GM21367 (cell line): Measurements from ENCODE around the gene PRDM2.
"Not testable (repeated sequence)": the region's sequence is repeated elsewhere in the genome, so short reads cannot be mapped to it uniquely, and the experiment has no call there.

Experiments used
- ATAC-seq: cut with Tn5 transposase; IDR thresholded peaks from one replicate; pipeline ENCODE4 v1.9.1; 2021; ENCODE audit not compliant: unreplicated experiment

The PRDM2 gene

GRCh38 chr1:13699936-13700520, at the start of gene PRDM2:
Gene PRDM2 (plus strand): TSS chr1:13700188. CDS start chr1:13715606, 15,418 bp downstream.
- peak; percentile 34 for ATAC-seq

- no peak for ATAC-seq
Observed at GRCh38 chr1:13651279-13651678, 48.7 kb upstream of the PRDM2 start.

GRCh38 chr1:13652238-13652637, 47.8 kb upstream of the PRDM2 start:
- ATAC-seq: no peak

DNA sequence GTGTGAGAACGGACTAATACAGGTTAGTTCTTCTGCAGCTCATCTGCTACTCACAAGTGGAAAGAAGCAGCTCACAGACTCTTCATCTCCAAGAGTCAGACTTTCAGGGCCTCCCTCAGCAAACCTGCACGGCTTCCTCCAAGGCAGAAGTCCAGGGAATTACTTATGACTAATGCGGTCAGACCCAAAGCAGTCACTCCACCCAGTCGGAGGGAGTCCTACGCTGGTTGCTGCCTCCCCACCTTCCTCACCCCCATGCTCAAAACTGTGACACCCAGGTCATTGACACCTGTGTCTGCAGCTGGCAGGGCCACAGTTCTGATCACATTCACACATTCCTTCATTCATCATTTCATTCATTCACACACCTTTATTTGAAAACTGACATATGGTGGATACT, 38.4 kb upstream of the PRDM2 start:
- no peak for ATAC-seq

GRCh38 chr1:13662493-13662892, 37.5 kb upstream of the PRDM2 start:
- no peak for ATAC-seq

DNA sequence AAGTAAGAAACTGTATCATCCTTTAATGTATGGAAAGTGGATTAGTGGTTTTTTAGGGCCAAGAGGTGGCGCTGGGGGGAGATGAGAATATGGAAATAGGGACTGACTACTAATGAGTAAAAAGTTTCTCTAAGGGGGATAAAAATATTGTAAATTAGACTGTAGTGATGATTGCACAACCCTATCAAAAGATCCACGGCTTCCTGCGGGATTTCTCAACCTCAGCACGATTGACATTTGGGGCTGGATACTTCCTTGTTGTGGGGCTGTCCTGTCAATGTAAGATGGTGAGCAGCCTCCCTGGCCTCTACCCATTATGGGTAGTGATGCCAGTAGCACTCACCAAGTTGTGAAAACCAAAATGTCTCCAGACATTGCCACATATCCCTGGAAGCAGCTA, 36.0 kb upstream of the PRDM2 start:
- ATAC-seq: no peak

DNA sequence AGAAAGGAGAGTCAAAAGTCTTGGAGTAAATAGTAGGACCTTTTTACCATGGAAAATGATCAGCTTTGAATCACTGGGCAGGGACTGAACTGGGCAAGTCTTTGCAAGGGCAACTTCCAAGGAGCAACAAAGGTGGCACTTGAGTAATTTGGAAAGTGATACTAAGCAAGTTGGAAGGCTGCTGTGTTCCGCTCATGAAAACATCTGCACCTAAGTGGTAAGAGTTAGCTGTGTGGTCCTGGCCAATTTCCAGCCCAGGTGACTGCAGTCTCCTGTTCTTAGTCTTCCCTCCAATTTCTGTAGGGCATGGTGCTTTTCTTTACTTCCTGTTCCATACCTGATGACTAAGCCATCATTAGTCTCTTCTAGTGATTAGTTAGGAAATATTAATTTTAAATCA, 35.5 kb upstream of the PRDM2 start:
- ATAC-seq: no peak

- ATAC-seq: no peak
Observed at GRCh38 chr1:13666317-13666716, 33.7 kb upstream of the PRDM2 start.

GRCh38 chr1:13667691-13668090, 32.3 kb upstream of the PRDM2 start:
- no peak for ATAC-seq

DNA sequence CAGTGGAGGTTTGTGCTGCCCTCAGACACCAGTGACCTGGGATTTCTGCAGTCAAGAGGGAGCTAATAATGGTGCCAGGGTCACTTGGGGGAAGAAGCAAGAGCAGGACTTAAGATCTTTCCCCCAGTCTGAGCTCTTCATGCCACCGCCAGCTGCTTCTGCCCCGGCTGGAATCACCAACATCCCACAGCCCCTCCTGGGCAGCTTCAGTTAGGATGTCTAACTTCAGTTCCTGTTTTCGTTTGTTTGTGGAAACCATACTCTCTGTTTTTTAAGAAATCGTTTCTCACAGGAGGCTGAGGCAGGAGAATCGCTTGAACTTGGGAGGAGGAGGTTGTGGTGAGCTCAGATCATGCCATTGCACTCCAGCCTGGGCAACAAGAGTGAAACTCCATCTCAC, 25.6 kb upstream of the PRDM2 start:
- no peak for ATAC-seq

- no peak for ATAC-seq
Observed at GRCh38 chr1:13675151-13675651, 24.8 kb upstream of the PRDM2 start.

GRCh38 chr1:13677896-13678295, 22.1 kb upstream of the PRDM2 start:
- no peak for ATAC-seq

GRCh38 chr1:13679651-13680050, 20.3 kb upstream of the PRDM2 start:
- no peak for ATAC-seq

- not testable (repeated sequence) for ATAC-seq
Observed at GRCh38 chr1:13680609-13681008, 19.4 kb upstream of the PRDM2 start.

DNA sequence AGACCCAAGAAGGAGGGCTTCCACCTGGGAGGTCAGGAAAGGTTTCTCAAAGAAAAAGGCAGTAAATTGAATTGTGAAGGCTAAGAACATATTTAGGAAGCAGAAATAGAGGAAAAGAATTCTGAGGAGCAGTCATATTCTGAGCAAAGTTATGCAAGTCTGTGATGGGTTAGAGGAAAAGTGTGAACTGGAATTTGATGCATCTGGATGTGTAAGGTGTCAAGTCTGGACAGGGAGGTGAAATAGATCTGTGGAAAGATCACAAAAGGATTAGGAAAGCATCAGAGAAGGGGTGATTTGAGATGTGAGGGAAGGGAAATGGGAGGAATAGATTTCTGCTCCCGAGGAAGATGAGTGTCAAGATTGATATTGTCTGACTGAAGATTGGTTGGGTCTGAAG, 18.1 kb upstream of the PRDM2 start:
- no peak for ATAC-seq

- no peak for ATAC-seq
Observed at GRCh38 chr1:13682444-13682843, 17.5 kb upstream of the PRDM2 start.

GRCh38 chr1:13683206-13683605, 16.8 kb upstream of the PRDM2 start:
- no peak for ATAC-seq

DNA sequence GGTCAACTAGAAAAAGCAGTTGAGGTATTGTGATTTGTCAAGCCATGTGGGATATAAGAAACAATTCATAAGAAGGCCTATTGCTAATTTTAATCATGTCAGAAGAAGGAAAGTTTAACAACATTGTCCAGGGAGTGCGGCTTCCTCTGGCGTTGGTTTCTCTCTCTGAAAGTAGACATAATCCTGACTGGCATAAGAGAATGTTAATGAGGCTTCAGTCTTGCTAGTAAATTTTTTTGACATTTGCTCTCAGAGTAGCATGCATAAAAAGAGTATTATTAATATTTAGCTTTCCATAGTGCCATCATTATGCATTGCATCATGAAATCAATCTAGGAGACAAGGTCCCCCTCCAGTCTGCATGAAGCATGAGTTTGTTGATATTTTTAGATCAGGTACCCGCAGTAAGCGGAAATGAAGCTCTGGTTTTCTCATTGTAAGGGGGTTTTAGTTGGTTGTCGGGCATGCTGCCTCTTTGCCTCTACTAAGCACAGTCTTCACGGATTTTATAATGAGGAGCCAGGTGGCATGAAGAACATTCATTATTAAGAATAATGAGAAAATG, 12.8 kb upstream of the PRDM2 start:
- no peak for ATAC-seq

- ATAC-seq: not testable (repeated sequence)
Observed at GRCh38 chr1:13693094-13693493, 6.9 kb upstream of the PRDM2 start.

- no peak for ATAC-seq
Observed at GRCh38 chr1:13694886-13695684, 4.9 kb upstream of the PRDM2 start.

GRCh38 chr1:13697738-13698137, 2.2 kb upstream of the PRDM2 start:
- ATAC-seq: no peak

- ATAC-seq: no peak
Observed at GRCh38 chr1:13699510-13699909, 478 bp upstream of the PRDM2 start.
